ENCODE results near the gene SCNN1A.

DNA sequence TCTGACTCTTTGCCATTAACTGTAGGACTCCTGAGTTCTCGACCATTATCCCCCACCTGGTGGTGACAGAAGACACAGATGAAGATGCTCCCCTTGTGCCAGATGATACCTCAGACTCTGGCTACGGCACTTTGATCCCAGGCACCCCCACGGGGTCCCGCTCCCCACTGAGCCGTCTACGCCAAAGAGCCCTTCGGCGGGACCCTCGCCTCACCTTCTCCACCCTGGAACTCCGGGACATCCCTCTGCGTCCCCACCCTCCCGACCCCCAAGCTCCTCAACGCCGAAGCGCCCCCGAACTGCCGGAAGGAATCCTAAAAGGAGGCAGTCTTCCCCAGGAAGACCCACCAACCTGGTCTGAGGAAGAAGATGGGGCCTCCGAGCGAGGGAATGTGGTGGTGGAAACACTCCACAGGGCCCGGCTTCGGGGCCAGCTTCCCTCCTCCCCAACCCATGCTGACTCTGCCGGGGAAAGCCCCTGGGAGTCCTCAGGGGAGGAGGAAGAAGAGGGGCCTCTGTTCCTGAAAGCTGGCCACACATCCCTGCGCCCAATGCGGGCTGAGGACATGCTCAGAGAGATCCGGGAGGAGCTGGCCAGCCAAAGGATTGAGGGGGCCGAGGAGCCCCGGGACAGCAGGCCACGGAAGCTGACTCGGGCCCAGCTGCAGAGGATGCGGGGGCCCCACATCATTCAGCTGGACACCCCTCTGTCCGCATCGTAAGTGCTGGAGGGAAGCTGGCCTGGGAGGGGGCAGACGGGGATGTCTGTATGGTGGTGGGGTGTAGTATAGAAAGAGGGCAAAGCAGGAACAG, 47.9 kb downstream of the SCNN1A start:
- TF ChIP-seq, protein P1, sequence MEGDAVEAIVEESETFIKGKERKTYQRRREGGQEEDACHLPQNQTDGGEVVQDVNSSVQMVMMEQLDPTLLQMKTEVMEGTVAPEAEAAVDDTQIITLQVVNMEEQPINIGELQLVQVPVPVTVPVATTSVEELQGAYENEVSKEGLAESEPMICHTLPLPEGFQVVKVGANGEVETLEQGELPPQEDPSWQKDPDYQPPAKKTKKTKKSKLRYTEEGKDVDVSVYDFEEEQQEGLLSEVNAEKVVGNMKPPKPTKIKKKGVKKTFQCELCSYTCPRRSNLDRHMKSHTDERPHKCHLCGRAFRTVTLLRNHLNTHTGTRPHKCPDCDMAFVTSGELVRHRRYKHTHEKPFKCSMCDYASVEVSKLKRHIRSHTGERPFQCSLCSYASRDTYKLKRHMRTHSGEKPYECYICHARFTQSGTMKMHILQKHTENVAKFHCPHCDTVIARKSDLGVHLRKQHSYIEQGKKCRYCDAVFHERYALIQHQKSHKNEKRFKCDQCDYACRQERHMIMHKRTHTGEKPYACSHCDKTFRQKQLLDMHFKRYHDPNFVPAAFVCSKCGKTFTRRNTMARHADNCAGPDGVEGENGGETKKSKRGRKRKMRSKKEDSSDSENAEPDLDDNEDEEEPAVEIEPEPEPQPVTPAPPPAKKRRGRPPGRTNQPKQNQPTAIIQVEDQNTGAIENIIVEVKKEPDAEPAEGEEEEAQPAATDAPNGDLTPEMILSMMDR (IDR thresholded peaks at IDR 0.05), result no peak
- TF ChIP-seq POLR2A (IDR thresholded peaks at IDR 0.05), result no peak

Data from heart left ventricle (tissue), 13 donors.